ENCODE measurements around the gene MCM3AP.

The MCM3AP gene

GRCh38 chr21:46285206-46285661 lies at the start of gene MCM3AP:
Gene MCM3AP (minus strand): TSS chr21:46285611. CDS start chr21:46285286, 325 bp downstream.
- DNase-seq, result no peak

GRCh38 chr21:46334351-46335140 lies 49.1 kb upstream of the MCM3AP start:
- no peak for DNase-seq

- no peak for DNase-seq
These were observed 44.4 kb upstream of the MCM3AP start for GRCh38 chr21:46329796-46330195.

GRCh38 chr21:46328151-46328550 lies 42.7 kb upstream of the MCM3AP start:
- no peak for DNase-seq

GRCh38 chr21:46327711-46328110 lies 42.3 kb upstream of the MCM3AP start:
- DNase-seq, result no peak

- DNase-seq, result no peak
These were observed 40.8 kb upstream of the MCM3AP start for GRCh38 chr21:46326110-46326703.

GRCh38 chr21:46325073-46325912 lies 39.9 kb upstream of the MCM3AP start:
- DNase-seq, result no peak

- DNase-seq, result no peak
These were observed 39.1 kb upstream of the MCM3AP start for GRCh38 chr21:46324390-46325072.

- DNase-seq, result peak; percentile 84
These were observed 38.4 kb upstream of the MCM3AP start, which contains the start of the genes C21orf58 and PCNT for GRCh38 chr21:46323710-46324389. Gene C21orf58 (minus strand): TSS chr21:46323870. CDS start chr21:46322738, 1,132 bp downstream. Gene PCNT (plus strand): TSS chr21:46324156. CDS start chr21:46324229, 73 bp downstream.

- no peak for DNase-seq
These were observed 37.9 kb upstream of the MCM3AP start for GRCh38 chr21:46323227-46323709.

GRCh38 chr21:46322351-46323226 lies 37.2 kb upstream of the MCM3AP start:
- DNase-seq, result no peak

GRCh38 chr21:46320331-46320801 lies 35.0 kb upstream of the MCM3AP start:
- no peak for DNase-seq

GRCh38 chr21:46319186-46319585 lies 33.8 kb upstream of the MCM3AP start:
- no peak for DNase-seq

- DNase-seq, result no peak
These were observed 33.0 kb upstream of the MCM3AP start for GRCh38 chr21:46318464-46318845.

- no peak for DNase-seq
These were observed 32.5 kb upstream of the MCM3AP start for GRCh38 chr21:46317710-46318463.

GRCh38 chr21:46316708-46317324 lies 31.4 kb upstream of the MCM3AP start:
- DNase-seq, result no peak

GRCh38 chr21:46314441-46315020 lies 29.1 kb upstream of the MCM3AP start:
- DNase-seq, result no peak

- DNase-seq, result no peak
These were observed 27.5 kb upstream of the MCM3AP start for GRCh38 chr21:46312949-46313348.

- DNase-seq, result no peak
These were observed 26.2 kb upstream of the MCM3AP start for GRCh38 chr21:46311568-46311967.
